H9 (cell line): ENCODE results near the gene PGGHG. TPM values are rescaled to one million over a fixed set of nuclear protein-coding genes. Genes with fewer than 3 reads are reported as not detected.

Source experiments
- DNase-seq: peaks from one replicate; pipeline ENCODE4 v3.0.0-alpha.2; 2017
- H2AFZ ChIP-seq: one replicate; pipeline ENCODE4 v1.6.1; 2013; ENCODE audit warnings: mild to moderate bottlenecking, low read length, control low read depth, moderate library complexity
- H2AK5ac ChIP-seq: 2 replicates; pipeline ENCODE4 v1.6.1; 2013; ENCODE audit warnings: low read length, control low read depth, mixed read lengths; ENCODE audit not compliant: insufficient read length
- H2BK120ac ChIP-seq: one replicate; pipeline ENCODE4 v1.6.1; 2013; ENCODE audit warnings: low read depth, mild to moderate bottlenecking, low read length, control low read depth, inconsistent platforms; ENCODE audit not compliant: poor library complexity, severe bottlenecking
- H2BK12ac ChIP-seq: 2 replicates; pipeline ENCODE4 v1.6.1; 2013; ENCODE audit warnings: low read length, control low read depth, mixed read lengths, low read depth; ENCODE audit not compliant: insufficient read length
- H2BK15ac ChIP-seq: 2 replicates; pipeline ENCODE4 v1.6.1; 2013; ENCODE audit warnings: low read depth, low read length, control low read depth
- H2BK20ac ChIP-seq: one replicate; pipeline ENCODE4 v1.6.1; 2013; ENCODE audit warnings: low read depth, mild to moderate bottlenecking, low read length, control low read depth, inconsistent platforms; ENCODE audit not compliant: poor library complexity, severe bottlenecking
- H2BK5ac ChIP-seq: 2 replicates; pipeline ENCODE4 v1.6.1; 2013; ENCODE audit warnings: low read length, control low read depth, mixed read lengths; ENCODE audit not compliant: insufficient read length
- H3K14ac ChIP-seq: 2 replicates; pipeline ENCODE4 v1.6.1; 2013; ENCODE audit warnings: low read length, control low read depth; ENCODE audit not compliant: insufficient read depth
- H3K18ac ChIP-seq: 2 replicates; pipeline ENCODE4 v1.6.1; 2013; ENCODE audit warnings: low read depth, mild to moderate bottlenecking, mixed read lengths, low read length, control low read depth; ENCODE audit not compliant: insufficient read length
- H3K23ac ChIP-seq: 2 replicates; pipeline ENCODE4 v1.6.1; 2013; ENCODE audit warnings: low read length, control low read depth, mixed read lengths, low read depth; ENCODE audit not compliant: insufficient read length
- H3K23me2 ChIP-seq: 2 replicates; pipeline ENCODE4 v1.6.1; 2013; ENCODE audit warnings: low read depth, mild to moderate bottlenecking, mixed read lengths, low read length, control low read depth; ENCODE audit not compliant: insufficient read length, poor library complexity, severe bottlenecking
- H3K27ac ChIP-seq: 2 replicates; pipeline ENCODE4 v1.5.1; 2013; ENCODE audit warnings: low read length, control low read depth, mixed read lengths, low read depth; ENCODE audit not compliant: insufficient read length
- H3K27me3 ChIP-seq: 2 replicates; pipeline ENCODE4 v1.6.1; 2013; ENCODE audit warnings: low read length, control low read depth, inconsistent platforms; ENCODE audit not compliant: insufficient read depth
- H3K4ac ChIP-seq: 2 replicates; pipeline ENCODE4 v1.6.1; 2013; ENCODE audit warnings: low read depth, mild to moderate bottlenecking, control low read depth, inconsistent platforms, low read length, moderate library complexity
- H3K4me1 ChIP-seq: 2 replicates; pipeline ENCODE4 v1.6.1; 2013; ENCODE audit warnings: low read length, control low read depth, inconsistent platforms; ENCODE audit not compliant: insufficient read depth
- H3K4me2 ChIP-seq: 2 replicates; pipeline ENCODE4 v1.6.1; 2013; ENCODE audit warnings: low read length, control low read depth, mixed read lengths; ENCODE audit not compliant: insufficient read length, insufficient read depth
- H3K56ac ChIP-seq: 2 replicates; pipeline ENCODE4 v1.6.1; 2013; ENCODE audit warnings: low read depth, mild to moderate bottlenecking, mixed read lengths, low read length, control low read depth; ENCODE audit not compliant: insufficient read length
- H3K79me1 ChIP-seq: 2 replicates; pipeline ENCODE4 v1.6.1; 2013; ENCODE audit warnings: low read depth, mild to moderate bottlenecking, moderate library complexity, low read length, control low read depth, inconsistent platforms; ENCODE audit not compliant: insufficient read depth, poor library complexity, severe bottlenecking
- H3K79me2 ChIP-seq: 2 replicates; pipeline ENCODE4 v1.6.1; 2013; ENCODE audit warnings: low read length, control low read depth, inconsistent platforms; ENCODE audit not compliant: insufficient read depth
- H3K9ac ChIP-seq: 2 replicates; pipeline ENCODE4 v1.6.1; 2013; ENCODE audit warnings: low read length, control low read depth, mixed read lengths; ENCODE audit not compliant: insufficient read length; ENCODE audit errors: extremely low read depth
- H3K9me3 ChIP-seq: one replicate; pipeline ENCODE4 v1.6.1; 2013; ENCODE audit warnings: low read depth, low read length, inconsistent platforms; ENCODE audit not compliant: control insufficient read depth
- H3T11ph ChIP-seq: one replicate; pipeline ENCODE4 v1.6.1; 2013; ENCODE audit warnings: mild to moderate bottlenecking, low read length, control low read depth, inconsistent platforms
- H4K20me1 ChIP-seq: one replicate; pipeline ENCODE4 v1.6.1; 2013; ENCODE audit not compliant: control insufficient read depth, insufficient read length, insufficient read depth
- H4K5ac ChIP-seq: 2 replicates; pipeline ENCODE4 v1.6.1; 2013; ENCODE audit warnings: low read depth, mild to moderate bottlenecking, mixed read lengths, low read length, control low read depth; ENCODE audit not compliant: insufficient read length
- H4K8ac ChIP-seq: replicated peaks from 2 replicates; pipeline ENCODE4 v1.6.1; 2013; ENCODE audit warnings: low read length, control low read depth, mixed read lengths, low read depth; ENCODE audit not compliant: insufficient read length
- H4K91ac ChIP-seq: 2 replicates; pipeline ENCODE4 v1.6.1; 2013; ENCODE audit warnings: low read depth, mild to moderate bottlenecking, moderate library complexity, mixed read lengths, low read length, control low read depth; ENCODE audit not compliant: insufficient read length
- H3K27ac Mint-ChIP-seq, 3 experiments: 2 replicates in 2 of 3; 3 replicates in 1 of 3; pipeline ENCODE4 v1.8.0; 2020 to 2021; ENCODE audit warnings: mixed read lengths in 3 of 3, mild to moderate bottlenecking in 1 of 3, moderate library complexity in 1 of 3
- H3K27me3 Mint-ChIP-seq: 2 replicates; pipeline ENCODE4 v1.8.0; 2021; ENCODE audit warnings: low read depth, mild to moderate bottlenecking, moderate library complexity, mixed read lengths
- H3K36me3 Mint-ChIP-seq, 3 experiments: 2 replicates in 2 of 3; 3 replicates in 1 of 3; pipeline ENCODE4 v1.8.0; 2020 to 2021; ENCODE audit warnings: low read depth in 3 of 3, mixed read lengths in 3 of 3; ENCODE audit not compliant: insufficient read depth in 1 of 3
- H3K4me1 Mint-ChIP-seq, 2 experiments: 2 replicates each; pipeline ENCODE4 v1.8.0; 2020; ENCODE audit warnings: mixed read lengths in 2 of 2
- H3K4me3 Mint-ChIP-seq, 2 experiments: 2 replicates in 1 of 2; 3 replicates in 1 of 2; pipeline ENCODE4 v1.8.0; 2020 to 2021; ENCODE audit warnings: mild to moderate bottlenecking in 2 of 2, mixed read lengths in 2 of 2, moderate library complexity in 1 of 2
- H3K9me3 Mint-ChIP-seq, 2 experiments: 2 replicates in 1 of 2; 3 replicates in 1 of 2; pipeline ENCODE4 v1.8.0; 2020; ENCODE audit warnings: mild to moderate bottlenecking in 2 of 2, mixed read lengths in 2 of 2, moderate library complexity in 1 of 2
- WGBS: extraction: QIAGEN DNeasy Blood & Tissue Kit; methylation state at CpG from one replicate; pipeline ENCODE4 v1.1.7; 2013; ENCODE audit warnings: missing lambda C conversion rate, low lambda C conversion rate, mixed read lengths; ENCODE audit not compliant: insufficient read length; ENCODE audit errors: extremely low coverage; 5-methylcytosine and 5-hydroxymethylcytosine counted together
- total RNA-seq: library from RNA; stranded (reverse); gene quantifications from 2 replicates; pipeline ENCODE4 v1.2.1, GENCODE V29; 2021
- TF ChIP-seq, protein P1 (sequence below): fragments of 200-600 bp; sonication (generic); conservative IDR thresholded peaks from 3 replicates; pipeline ENCODE4 v1.8.0; 2021; ENCODE audit warnings: antibody characterized with exemption, mild to moderate bottlenecking

The PGGHG gene
- total RNA-seq, 1 experiment from 2014 or later: 58.3 TPM

DNA sequence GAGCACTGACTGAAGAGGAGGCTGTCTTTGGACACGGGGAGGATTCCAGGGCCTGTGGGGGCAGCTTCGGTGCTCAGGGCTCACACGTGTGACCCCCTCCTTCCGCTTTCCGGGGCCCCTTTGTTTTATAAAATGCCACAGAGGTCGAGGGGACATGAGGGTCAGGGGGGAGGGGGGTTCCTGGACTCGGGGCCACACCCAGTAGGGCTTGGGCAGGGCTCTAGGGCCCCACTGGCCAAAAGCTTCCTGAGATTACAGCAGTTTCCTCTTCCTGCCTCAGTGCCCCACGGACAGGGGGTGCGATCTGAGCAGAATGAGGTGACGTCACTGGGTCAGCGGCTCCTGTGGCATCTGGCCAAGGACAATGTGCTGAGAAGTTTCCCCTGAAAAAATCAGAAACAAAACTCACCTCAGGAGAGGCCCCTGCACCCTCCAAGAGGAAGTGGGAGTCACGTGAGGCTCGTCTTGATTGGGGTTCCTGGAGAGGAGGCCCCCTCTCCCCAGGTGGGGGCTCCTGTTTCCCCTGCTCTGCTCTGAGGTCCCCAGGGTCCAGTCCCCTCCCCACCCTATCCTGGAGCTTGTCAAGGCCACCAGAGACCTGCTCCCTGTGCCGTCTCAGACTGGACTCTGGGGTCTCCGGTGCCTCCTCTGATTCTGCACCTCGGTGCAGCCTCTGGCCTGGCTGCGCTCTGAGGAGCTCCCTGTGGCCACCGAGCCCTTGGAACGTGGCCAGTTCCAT, 38.1 kb downstream of the PGGHG start:
- peaks cover 8 to 9% of the 10 kb centered on the region in 2 experiments for H3K9me3 Mint-ChIP-seq
- Histone ChIP-seq H2AK5ac (no peak overlapping the region), H4K8ac (no peak overlapping the region), H4K5ac (no peak overlapping the region), H3T11ph (no peak overlapping the region), H3K14ac (no peak overlapping the region; the same call in 1 of the 2 replicates), H3K27me3 (no peaks in the 10 kb centered on the region), H2AFZ (no peak overlapping the region), H4K91ac (no peak overlapping the region), H3K27ac (no peak overlapping the region), H3K4me2 (no peak overlapping the region), H4K20me1 (no peaks in the 10 kb centered on the region), H3K9ac (no peak overlapping the region), H3K4me1 (peaks cover 4% of the 10 kb centered on the region; the same call in 1 of the 2 replicates), H3K18ac (no peak overlapping the region), H2BK12ac (no peak overlapping the region), H3K79me2 (no peaks in the 10 kb centered on the region), H2BK120ac (no peak overlapping the region), H3K79me1 (no peaks in the 10 kb centered on the region), H3K9me3 (no peaks in the 10 kb centered on the region), H3K23me2 (no peaks in the 10 kb centered on the region), H2BK20ac (no peak overlapping the region), H2BK5ac (no peak overlapping the region), H3K4ac (no peak overlapping the region), H2BK15ac (no peak overlapping the region), H3K56ac (no peak overlapping the region), H3K23ac (no peak overlapping the region)
- peaks cover 3 to 21% (median 7%) of the 10 kb centered on the region in 3 experiments; a peak in 6 of 7 replicates for H3K36me3 Mint-ChIP-seq
- H3K27me3 Mint-ChIP-seq: peaks cover 1% of the 10 kb centered on the region
- no peak for DNase-seq
- no peak overlapping the region; a peak in 1 of 5 replicates for H3K4me3 Mint-ChIP-seq
- H3K27ac Mint-ChIP-seq: peak overlapping the region; percentile 82 to 92 (median 91); a peak in 4 of 7 replicates
- H3K4me1 Mint-ChIP-seq: peaks cover 23 to 30% of the 10 kb centered on the region in 2 experiments
- no CpG with 5 or more reads among the region's 19 CpGs for WGBS
- TF ChIP-seq, protein P1, sequence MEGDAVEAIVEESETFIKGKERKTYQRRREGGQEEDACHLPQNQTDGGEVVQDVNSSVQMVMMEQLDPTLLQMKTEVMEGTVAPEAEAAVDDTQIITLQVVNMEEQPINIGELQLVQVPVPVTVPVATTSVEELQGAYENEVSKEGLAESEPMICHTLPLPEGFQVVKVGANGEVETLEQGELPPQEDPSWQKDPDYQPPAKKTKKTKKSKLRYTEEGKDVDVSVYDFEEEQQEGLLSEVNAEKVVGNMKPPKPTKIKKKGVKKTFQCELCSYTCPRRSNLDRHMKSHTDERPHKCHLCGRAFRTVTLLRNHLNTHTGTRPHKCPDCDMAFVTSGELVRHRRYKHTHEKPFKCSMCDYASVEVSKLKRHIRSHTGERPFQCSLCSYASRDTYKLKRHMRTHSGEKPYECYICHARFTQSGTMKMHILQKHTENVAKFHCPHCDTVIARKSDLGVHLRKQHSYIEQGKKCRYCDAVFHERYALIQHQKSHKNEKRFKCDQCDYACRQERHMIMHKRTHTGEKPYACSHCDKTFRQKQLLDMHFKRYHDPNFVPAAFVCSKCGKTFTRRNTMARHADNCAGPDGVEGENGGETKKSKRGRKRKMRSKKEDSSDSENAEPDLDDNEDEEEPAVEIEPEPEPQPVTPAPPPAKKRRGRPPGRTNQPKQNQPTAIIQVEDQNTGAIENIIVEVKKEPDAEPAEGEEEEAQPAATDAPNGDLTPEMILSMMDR: no peak
